GM13976 (cell line): ENCODE results near the gene ERN1.
A peak's percentile ranks its signal among the peaks of the same experiment; 100 is the strongest.

Experiments
- DNase-seq: peaks from one replicate; pipeline ENCODE4 v3.0.0; 2012; ENCODE audit warnings: low spot score
- CTCF ChIP-seq: IDR thresholded peaks from 2 replicates; pipeline ENCODE4 v1.5.1; 2012; ENCODE audit warnings: borderline replicate concordance, mild to moderate bottlenecking; ENCODE audit not compliant: insufficient read depth; ENCODE audit errors: extremely low read depth, missing control alignments, control extremely low read depth
- in situ Hi-C: fragments of 300-500 bp; cut with MboI; formaldehyde crosslinking; loops from one replicate; pipeline ENCODE4 v1.12.0; 2022; ENCODE audit warnings: low sequenced_read_pairs, mixed read lengths, inconsistent platforms; ENCODE audit not compliant: unreplicated experiment

ERN1 gene

GRCh38 chr17:64073771-64074703 lies 55.9 kb downstream of the ERN1 start:
- in situ Hi-C loops = loop anchor here (10.0 kb wide), 1 partner anchor 51 kb away; no protein-coding TSS in a partner anchor
- no peak for TF ChIP-seq CTCF
- peak; percentile 69 for DNase-seq

GRCh38 chr17:64071111-64071510 lies 58.8 kb downstream of the ERN1 start:
- TF ChIP-seq CTCF = no peak
- no peak for DNase-seq
- in situ Hi-C loops = loop anchor here (10.0 kb wide), 1 partner anchor 54 kb away; no protein-coding TSS in a partner anchor

GRCh38 chr17:64070213-64070612 lies 59.7 kb downstream of the ERN1 start:
- in situ Hi-C loops = loop anchor here (10.0 kb wide), 1 partner anchor 55 kb away; no protein-coding TSS in a partner anchor
- TF ChIP-seq CTCF = no peak
- no peak for DNase-seq

GRCh38 chr17:64069143-64069542 lies 60.8 kb downstream of the ERN1 start:
- TF ChIP-seq CTCF = no peak
- in situ Hi-C loops = no loop called here
- no peak for DNase-seq

- in situ Hi-C loops = no loop called here
- DNase-seq = no peak
- TF ChIP-seq CTCF = no peak
These were observed 62.3 kb downstream of the ERN1 start for GRCh38 chr17:64067657-64068056.

- TF ChIP-seq CTCF = no peak
- DNase-seq = no peak
- in situ Hi-C loops = no loop called here
These were observed 63.2 kb downstream of the ERN1 start for GRCh38 chr17:64066716-64067115.
